ENCODE data around the gene SPARCL1. TPM values are rescaled to one million over a fixed set of nuclear protein-coding genes. Genes with fewer than 3 reads are reported as not detected.

Gene SPARCL1
- total RNA-seq, 2 experiments from 2014 or later = not detected

- no peaks in the 10 kb centered on the region for H3K9me3 ChIP-seq (ENCODE audit: low read length)
- CTCF ChIA-PET (ENCODE audit: unreplicated experiment) = no interaction called here
- no TSS peak for BruUV-seq (replicated peaks)
- intact Hi-C loops (cut with micrococcal nuclease; ENCODE audit: unreplicated experiment) = no loop called here
- H4K20me1 ChIP-seq (ENCODE audit: insufficient read depth, low read length) = no peaks in the 10 kb centered on the region
- H3K27ac ChIP-seq (ENCODE audit: low read depth, low read length, poor library complexity, severe bottlenecking) = no peak overlapping the region
- no peak for DNase-seq (ENCODE audit: low spot score)
- no peaks in the 10 kb centered on the region for H3K4me1 ChIP-seq (ENCODE audit: insufficient read depth, low read length, poor library complexity, severe bottlenecking)
- H3K36me3 ChIP-seq (ENCODE audit: insufficient read depth, low read length) = peaks cover 56% of the 10 kb centered on the region
- H3K9me2 ChIP-seq (ENCODE audit: insufficient read depth, low read length) = no peaks in the 10 kb centered on the region
- no peak overlapping the region for H2AFZ ChIP-seq (ENCODE audit: low read length)
- H3K4me3 ChIP-seq (ENCODE audit: low read depth, low read length, poor library complexity, severe bottlenecking) = no peak overlapping the region
- H3K4me2 ChIP-seq (ENCODE audit: low read length) = no peak overlapping the region
- TF ChIP-seq, protein P1, sequence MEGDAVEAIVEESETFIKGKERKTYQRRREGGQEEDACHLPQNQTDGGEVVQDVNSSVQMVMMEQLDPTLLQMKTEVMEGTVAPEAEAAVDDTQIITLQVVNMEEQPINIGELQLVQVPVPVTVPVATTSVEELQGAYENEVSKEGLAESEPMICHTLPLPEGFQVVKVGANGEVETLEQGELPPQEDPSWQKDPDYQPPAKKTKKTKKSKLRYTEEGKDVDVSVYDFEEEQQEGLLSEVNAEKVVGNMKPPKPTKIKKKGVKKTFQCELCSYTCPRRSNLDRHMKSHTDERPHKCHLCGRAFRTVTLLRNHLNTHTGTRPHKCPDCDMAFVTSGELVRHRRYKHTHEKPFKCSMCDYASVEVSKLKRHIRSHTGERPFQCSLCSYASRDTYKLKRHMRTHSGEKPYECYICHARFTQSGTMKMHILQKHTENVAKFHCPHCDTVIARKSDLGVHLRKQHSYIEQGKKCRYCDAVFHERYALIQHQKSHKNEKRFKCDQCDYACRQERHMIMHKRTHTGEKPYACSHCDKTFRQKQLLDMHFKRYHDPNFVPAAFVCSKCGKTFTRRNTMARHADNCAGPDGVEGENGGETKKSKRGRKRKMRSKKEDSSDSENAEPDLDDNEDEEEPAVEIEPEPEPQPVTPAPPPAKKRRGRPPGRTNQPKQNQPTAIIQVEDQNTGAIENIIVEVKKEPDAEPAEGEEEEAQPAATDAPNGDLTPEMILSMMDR (conservative IDR thresholded peaks at IDR 0.05; ENCODE audit: low read length) = no peak
- TF ChIP-seq EZH2phosphoT487 (IDR thresholded peaks at IDR 0.05; ENCODE audit: borderline replicate concordance, low read depth, low read length) = no peak
- POLR2A ChIA-PET = interaction anchor here (0.6 kb wide), 3 partner anchors 15 to 46 kb away, joined by 3 to 4 read pairs (median 4); no protein-coding TSS in a partner anchor
- H3K79me2 ChIP-seq (ENCODE audit: insufficient read depth, low read depth, low read length) = no peaks in the 10 kb centered on the region
Observed at GRCh38 chr4:87445964-87446363, 83.2 kb downstream of the SPARCL1 start.

DNA sequence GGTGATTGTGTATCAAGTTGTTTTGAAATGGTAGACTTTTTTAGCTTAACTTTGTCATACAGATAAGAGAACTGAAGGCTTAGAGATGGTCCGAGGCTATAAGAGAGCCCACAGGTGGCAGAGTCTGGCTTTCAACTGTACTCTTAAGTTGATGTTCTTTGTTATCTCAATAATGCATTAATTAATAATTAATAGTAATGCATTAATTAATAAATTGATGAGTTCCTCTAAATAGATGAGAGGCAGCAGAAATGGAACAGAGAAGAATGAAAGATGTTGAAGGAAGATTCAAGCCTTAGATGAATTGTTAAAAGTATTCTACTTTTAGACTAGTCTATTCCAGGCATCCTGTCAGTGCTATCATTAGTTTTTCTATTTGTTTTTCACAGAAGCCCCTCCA is 84.4 kb downstream of the SPARCL1 start:
- no peak for DNase-seq (ENCODE audit: low spot score)
- peaks cover 54% of the 10 kb centered on the region for H3K36me3 ChIP-seq (ENCODE audit: insufficient read depth, low read length)
- intact Hi-C loops (cut with micrococcal nuclease; ENCODE audit: unreplicated experiment) = no loop called here
- CTCF ChIA-PET (ENCODE audit: unreplicated experiment) = no interaction called here
- no TSS peak for BruUV-seq (replicated peaks)
- no peaks in the 10 kb centered on the region for H4K20me1 ChIP-seq (ENCODE audit: insufficient read depth, low read length)
- no peaks in the 10 kb centered on the region for H3K9me2 ChIP-seq (ENCODE audit: insufficient read depth, low read length)
- TF ChIP-seq EZH2phosphoT487 (IDR thresholded peaks at IDR 0.05; ENCODE audit: borderline replicate concordance, low read depth, low read length) = no peak
- TF ChIP-seq, protein P1 (conservative IDR thresholded peaks at IDR 0.05; ENCODE audit: low read length) = no peak
- H3K4me2 ChIP-seq (ENCODE audit: low read length) = no peak overlapping the region
- H3K27ac ChIP-seq (ENCODE audit: low read depth, low read length, poor library complexity, severe bottlenecking) = no peak overlapping the region
- no peak overlapping the region for H3K4me3 ChIP-seq (ENCODE audit: low read depth, low read length, poor library complexity, severe bottlenecking)
- no peak overlapping the region for H2AFZ ChIP-seq (ENCODE audit: low read length)
- no peaks in the 10 kb centered on the region for H3K9me3 ChIP-seq (ENCODE audit: low read length)
- no peaks in the 10 kb centered on the region for H3K79me2 ChIP-seq (ENCODE audit: insufficient read depth, low read depth, low read length)
- H3K4me1 ChIP-seq (ENCODE audit: insufficient read depth, low read length, poor library complexity, severe bottlenecking) = no peaks in the 10 kb centered on the region
- POLR2A ChIA-PET = interaction anchor here (1.1 kb wide), 1 partner anchor 54 kb away, joined by 3 read pairs; the partner anchor contains the start of gene HSD17B11

GRCh38 chr4:87442889-87443288 is 86.3 kb downstream of the SPARCL1 start:
- POLR2A ChIA-PET = no interaction called here
- intact Hi-C loops (cut with micrococcal nuclease; ENCODE audit: unreplicated experiment) = no loop called here
- no peak overlapping the region for H3K4me2 ChIP-seq (ENCODE audit: low read length)
- TF ChIP-seq EZH2phosphoT487 (IDR thresholded peaks at IDR 0.05; ENCODE audit: borderline replicate concordance, low read depth, low read length) = no peak
- TF ChIP-seq, protein P1 (conservative IDR thresholded peaks at IDR 0.05; ENCODE audit: low read length) = no peak
- no peaks in the 10 kb centered on the region for H4K20me1 ChIP-seq (ENCODE audit: insufficient read depth, low read length)
- peaks cover 53% of the 10 kb centered on the region for H3K36me3 ChIP-seq (ENCODE audit: insufficient read depth, low read length)
- CTCF ChIA-PET (ENCODE audit: unreplicated experiment) = no interaction called here
- H3K4me3 ChIP-seq (ENCODE audit: low read depth, low read length, poor library complexity, severe bottlenecking) = no peak overlapping the region
- no peaks in the 10 kb centered on the region for H3K4me1 ChIP-seq (ENCODE audit: insufficient read depth, low read length, poor library complexity, severe bottlenecking)
- no TSS peak for BruUV-seq (replicated peaks)
- no peak for DNase-seq (ENCODE audit: low spot score)
- H3K9me3 ChIP-seq (ENCODE audit: low read length) = no peaks in the 10 kb centered on the region
- no peaks in the 10 kb centered on the region; the same call in 1 of the 2 replicates for H3K9me2 ChIP-seq (ENCODE audit: insufficient read depth, low read length)
- H2AFZ ChIP-seq (ENCODE audit: low read length) = no peak overlapping the region
- no peaks in the 10 kb centered on the region for H3K79me2 ChIP-seq (ENCODE audit: insufficient read depth, low read depth, low read length)
- no peak overlapping the region for H3K27ac ChIP-seq (ENCODE audit: low read depth, low read length, poor library complexity, severe bottlenecking)

Measured in OCI-LY7 (cell line).